ENCODE measurements around the gene DGLUCY.

DNA sequence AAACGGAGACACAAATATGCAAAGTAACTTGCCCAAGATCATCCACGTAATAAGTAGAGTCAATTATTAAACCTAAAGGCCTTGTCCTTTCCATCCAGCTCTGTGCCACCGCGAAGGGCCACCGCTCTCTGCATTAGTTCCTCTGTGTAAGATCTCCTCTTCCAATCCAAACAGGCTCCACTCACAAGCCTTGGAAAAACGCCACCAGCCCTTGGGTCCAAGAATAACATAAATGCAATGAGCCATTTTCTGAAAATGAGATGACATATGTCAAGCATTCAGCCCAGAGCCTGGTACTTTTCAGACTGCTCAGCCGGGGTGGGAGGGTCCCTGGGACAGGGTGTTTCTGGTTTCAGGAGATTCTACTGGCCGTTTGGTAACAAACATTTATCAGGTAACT, 30.0 kb downstream of the DGLUCY start:
- TF ChIP-seq, protein P1, sequence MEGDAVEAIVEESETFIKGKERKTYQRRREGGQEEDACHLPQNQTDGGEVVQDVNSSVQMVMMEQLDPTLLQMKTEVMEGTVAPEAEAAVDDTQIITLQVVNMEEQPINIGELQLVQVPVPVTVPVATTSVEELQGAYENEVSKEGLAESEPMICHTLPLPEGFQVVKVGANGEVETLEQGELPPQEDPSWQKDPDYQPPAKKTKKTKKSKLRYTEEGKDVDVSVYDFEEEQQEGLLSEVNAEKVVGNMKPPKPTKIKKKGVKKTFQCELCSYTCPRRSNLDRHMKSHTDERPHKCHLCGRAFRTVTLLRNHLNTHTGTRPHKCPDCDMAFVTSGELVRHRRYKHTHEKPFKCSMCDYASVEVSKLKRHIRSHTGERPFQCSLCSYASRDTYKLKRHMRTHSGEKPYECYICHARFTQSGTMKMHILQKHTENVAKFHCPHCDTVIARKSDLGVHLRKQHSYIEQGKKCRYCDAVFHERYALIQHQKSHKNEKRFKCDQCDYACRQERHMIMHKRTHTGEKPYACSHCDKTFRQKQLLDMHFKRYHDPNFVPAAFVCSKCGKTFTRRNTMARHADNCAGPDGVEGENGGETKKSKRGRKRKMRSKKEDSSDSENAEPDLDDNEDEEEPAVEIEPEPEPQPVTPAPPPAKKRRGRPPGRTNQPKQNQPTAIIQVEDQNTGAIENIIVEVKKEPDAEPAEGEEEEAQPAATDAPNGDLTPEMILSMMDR (IDR thresholded peaks at IDR 0.05; ENCODE audit: insufficient read depth, low read depth, low read length): no peak
- TF ChIP-seq EZH2 (IDR thresholded peaks at IDR 0.05; ENCODE audit: insufficient read depth, low read length): no peak
